HuH-7 (cell line): ENCODE data around the gene DLAT.
A peak's percentile ranks its signal among the peaks of the same experiment; 100 is the strongest.
"Not testable (repeated sequence)": the region's sequence is repeated elsewhere in the genome, so short reads cannot be mapped to it uniquely, and the experiment has no call there.

Experiments used
- DNase-seq: peaks from one replicate; pipeline ENCODE4 v3.0.0; 2011; ENCODE audit warnings: low spot score

DLAT gene

GRCh38 chr11:112024773-112025678, at the start of gene DLAT:
TSS of gene DLAT (plus strand) at chr11:112025408. CDS start at chr11:112025473, 65 bp downstream.
- DNase-seq, result peak; percentile 80

GRCh38 chr11:111976119-111976766, 49.0 kb upstream of the DLAT start:
- DNase-seq, result no peak

GRCh38 chr11:111976767-111977145, 48.5 kb upstream of the DLAT start:
- DNase-seq, result no peak

- no peak for DNase-seq
Measured at GRCh38 chr11:111977146-111978027, 47.8 kb upstream of the DLAT start.

GRCh38 chr11:111978028-111978771, 47.0 kb upstream of the DLAT start:
- DNase-seq, result no peak

GRCh38 chr11:111980062-111980461, 45.1 kb upstream of the DLAT start:
- no peak for DNase-seq

GRCh38 chr11:111981270-111981669, 43.9 kb upstream of the DLAT start:
- DNase-seq, result no peak

GRCh38 chr11:111982019-111982464, 43.2 kb upstream of the DLAT start:
- peak; percentile 69 for DNase-seq

- DNase-seq, result no peak
Measured at GRCh38 chr11:111982541-111983186, 42.5 kb upstream of the DLAT start.

GRCh38 chr11:111983187-111983986, 41.8 kb upstream of the DLAT start:
- peak; percentile 91 for DNase-seq

- DNase-seq, result no peak
Measured at GRCh38 chr11:111986589-111986988, 38.6 kb upstream of the DLAT start.

- no peak for DNase-seq
Measured at GRCh38 chr11:111990381-111990780, 34.8 kb upstream of the DLAT start.

GRCh38 chr11:111992206-111992855, 32.9 kb upstream of the DLAT start:
- no peak for DNase-seq

GRCh38 chr11:111996129-111996528, 29.1 kb upstream of the DLAT start:
- DNase-seq, result no peak

- DNase-seq, result not testable (repeated sequence)
Measured at GRCh38 chr11:111996669-111997068, 28.5 kb upstream of the DLAT start.

- no peak for DNase-seq
Measured at GRCh38 chr11:111999111-111999510, 26.1 kb upstream of the DLAT start.

GRCh38 chr11:112000703-112001102, 24.5 kb upstream of the DLAT start:
- no peak for DNase-seq

- DNase-seq, result no peak
Measured at GRCh38 chr11:112002491-112003216, 22.6 kb upstream of the DLAT start.

- DNase-seq, result no peak
Measured at GRCh38 chr11:112004389-112004788, 20.8 kb upstream of the DLAT start.
